Amniotic epithelial cell (primary cell): ENCODE measurements around the gene MCFD2.
A peak's percentile ranks its signal among the peaks of the same experiment; 100 is the strongest.

Experiments
- DNase-seq: peaks from one replicate; pipeline ENCODE4 v3.0.0-alpha.2; 2010; ENCODE audit warnings: low read depth

MCFD2 gene

DNA sequence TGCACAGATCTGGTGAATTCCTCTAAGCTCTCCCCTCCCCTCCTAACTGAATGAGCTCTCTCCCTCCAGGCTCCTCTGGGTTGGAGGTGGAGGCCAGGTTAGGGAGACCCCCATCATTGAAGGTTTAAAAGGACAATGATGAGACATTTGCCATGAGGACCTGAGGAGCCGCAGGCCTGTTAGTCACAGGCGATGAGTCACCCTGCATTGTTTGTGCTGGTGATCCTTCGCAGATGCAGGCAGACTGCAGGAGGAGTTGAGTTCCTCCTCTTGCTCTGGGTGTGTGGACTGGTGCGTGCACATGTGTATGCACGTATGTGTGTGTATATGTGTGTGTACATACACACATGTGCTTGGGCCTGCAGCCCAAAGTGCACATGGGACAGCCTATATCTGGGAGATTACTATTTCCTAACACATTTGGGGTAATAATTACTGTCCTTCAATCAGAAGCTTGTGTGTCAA lies 42.0 kb downstream of the MCFD2 start:
- DNase-seq = peak; percentile 94

DNA sequence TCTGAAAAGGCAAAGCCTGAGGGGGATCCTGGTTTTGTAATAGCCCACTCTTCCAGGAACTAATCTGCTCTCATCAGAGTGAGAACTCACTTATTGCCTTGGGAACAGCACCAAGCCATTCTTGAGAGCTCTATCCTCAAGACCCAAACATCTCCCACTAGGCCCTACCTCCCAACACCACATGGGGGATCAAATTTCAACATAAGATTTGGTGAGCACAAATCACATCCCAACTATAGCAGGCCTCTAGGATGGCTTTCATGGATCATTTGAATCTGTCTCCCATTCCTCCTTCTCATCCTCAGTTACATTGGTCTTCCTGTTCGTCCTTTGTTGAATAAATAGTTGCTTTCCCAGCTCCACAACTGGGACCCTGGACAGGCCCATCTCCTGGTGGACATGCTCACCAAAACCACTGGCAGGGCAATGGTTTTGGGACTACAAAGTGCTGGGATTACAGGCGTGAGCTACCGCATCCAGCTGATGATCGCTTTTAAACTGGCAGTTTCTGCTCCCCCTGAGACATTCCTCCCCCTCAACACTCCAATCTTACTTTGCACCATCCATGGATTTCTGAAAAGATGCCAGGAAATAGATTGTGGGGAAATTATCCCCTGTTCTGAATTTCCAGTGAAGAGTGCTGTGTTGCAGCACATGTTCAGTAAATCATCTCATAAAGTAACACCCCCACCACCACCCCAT lies 42.6 kb downstream of the MCFD2 start:
- DNase-seq = no peak

DNA sequence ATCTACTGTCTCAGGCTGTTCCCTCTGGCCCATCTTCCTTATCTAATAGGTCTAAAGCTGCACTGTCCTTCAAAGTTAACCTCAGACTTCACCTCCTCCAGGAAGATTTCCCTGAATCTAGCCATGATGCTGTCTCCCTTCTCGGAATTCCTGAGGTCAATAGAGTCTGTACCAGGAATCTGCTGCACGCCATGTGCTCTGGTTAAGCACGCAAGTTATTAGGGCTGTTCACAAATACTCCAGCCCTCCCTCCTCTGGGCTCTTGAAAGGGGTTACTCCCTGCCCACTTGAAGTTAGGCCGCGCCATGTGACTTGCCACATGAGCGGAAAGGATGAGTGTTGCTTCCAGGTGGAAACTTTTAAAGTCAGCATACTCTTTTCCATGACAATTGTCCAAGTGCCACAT lies 43.6 kb downstream of the MCFD2 start:
- DNase-seq = peak; percentile 93

DNA sequence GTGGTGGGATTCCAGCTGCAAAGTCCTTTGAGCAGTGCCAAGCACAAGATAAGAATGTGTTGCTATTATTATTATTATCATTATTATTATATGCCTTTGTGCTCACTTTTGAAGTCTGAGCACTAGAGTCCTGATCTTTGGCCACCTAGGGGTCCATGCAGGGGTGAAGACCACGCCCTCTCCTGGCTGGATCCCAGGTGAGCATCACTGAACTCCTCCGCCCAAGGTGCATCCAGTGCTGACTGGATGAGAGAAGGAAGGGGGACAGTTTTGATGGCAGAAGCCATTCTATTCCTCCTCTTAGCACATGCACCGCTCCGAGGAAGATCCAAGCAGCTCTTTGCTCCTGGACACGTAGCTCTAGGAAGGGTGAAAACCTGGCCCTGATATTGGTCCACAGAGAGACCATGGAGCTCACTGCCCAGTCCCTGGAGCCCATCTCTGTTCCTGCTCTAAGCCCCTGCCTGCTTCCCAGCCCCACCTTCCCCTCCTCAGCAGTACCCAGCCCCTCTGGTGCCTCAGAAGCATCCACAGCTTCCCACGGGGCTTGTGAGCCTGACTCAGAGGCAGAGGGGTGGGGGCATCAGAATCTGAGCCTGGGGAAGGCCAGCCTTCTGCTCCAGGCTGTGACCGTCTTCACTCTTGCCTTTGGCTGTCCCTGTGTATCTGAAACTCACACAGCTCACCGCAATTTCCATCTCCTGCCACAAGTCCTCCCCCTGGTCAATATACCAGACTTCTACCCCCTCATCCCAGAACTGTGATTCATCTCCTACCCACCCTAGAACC lies 45.4 kb downstream of the MCFD2 start:
- no peak for DNase-seq

DNA sequence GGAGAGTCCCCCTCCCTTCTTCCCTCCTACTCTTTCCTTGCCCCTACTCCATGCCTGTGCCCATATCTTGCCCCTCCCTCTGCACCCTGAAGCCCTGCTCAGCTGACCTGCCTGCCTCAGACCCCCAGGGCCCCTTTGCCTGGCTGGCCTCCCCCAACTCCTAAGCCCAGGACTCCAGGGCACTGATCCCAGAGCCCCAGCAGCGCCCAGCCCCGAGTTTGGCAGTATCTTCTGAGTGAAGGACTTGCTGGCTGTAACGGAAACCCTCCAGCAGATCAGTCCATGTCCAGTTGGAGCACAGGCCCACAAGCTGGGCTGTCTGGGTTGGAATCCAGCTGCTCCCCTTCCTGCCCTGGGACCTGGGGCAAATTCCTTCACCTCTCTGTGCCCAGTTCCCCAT lies 46.0 kb downstream of the MCFD2 start:
- no peak for DNase-seq

DNA sequence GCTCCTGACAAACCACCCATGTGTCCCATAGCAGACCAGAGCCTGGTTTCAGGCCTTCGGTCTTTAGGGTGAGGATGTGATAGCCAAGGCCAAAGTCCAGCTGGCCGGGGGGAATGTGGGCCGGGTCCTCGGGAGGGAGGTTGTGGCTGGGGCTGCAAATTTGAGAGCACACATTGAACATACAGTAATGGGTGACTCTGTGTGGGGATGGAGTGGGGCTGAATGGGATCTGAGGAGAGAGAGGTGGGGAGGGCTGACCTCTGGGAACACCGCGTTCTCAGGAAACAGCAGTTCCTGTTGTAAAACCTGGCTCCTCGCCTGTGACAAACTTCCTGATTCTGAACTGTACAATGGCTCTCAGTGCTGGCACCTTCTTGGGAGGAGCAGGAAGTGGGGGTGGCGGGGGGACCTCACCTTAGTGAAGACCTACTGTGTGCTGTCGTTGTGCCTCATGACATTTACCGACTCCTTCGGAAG lies 48.8 kb downstream of the MCFD2 start:
- no peak for DNase-seq

DNA sequence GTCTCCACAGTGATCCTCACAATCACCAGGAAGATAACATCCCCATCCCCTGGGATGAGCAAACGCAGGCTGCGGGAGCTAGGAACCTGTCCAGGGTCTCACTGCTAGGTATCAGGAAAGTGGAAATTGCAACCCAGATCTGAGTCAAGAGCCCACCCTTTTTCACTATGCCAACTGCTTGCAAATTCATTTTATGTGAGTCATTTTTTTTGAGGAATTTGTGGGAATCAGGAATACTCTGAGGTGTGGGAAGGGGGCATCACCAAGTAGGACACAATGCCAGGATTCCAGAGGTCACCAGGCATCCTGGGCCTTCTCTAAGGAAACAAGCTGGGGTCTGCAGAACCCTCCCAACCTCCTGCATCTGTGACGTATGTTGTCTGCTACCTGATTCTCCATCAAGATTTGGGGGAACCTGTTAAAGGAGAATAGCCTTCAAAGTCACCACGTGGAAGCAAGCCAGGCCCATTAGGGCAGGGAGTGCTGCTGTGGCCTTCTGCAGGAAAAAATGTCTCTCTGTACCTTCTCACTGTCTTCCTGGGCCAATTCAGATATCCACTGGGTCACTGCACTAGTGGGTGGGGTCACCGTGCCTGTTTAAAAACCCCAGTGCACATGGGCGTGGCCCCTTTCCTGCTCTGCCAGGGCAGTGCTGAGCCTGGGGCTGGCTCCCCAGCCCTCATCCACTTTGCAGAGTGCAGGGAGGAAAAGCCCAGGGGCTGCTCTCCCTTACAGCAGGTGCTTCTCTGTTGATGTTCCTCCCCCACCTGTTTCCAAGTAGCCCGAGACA lies 50.2 kb downstream of the MCFD2 start:
- DNase-seq = no peak

DNA sequence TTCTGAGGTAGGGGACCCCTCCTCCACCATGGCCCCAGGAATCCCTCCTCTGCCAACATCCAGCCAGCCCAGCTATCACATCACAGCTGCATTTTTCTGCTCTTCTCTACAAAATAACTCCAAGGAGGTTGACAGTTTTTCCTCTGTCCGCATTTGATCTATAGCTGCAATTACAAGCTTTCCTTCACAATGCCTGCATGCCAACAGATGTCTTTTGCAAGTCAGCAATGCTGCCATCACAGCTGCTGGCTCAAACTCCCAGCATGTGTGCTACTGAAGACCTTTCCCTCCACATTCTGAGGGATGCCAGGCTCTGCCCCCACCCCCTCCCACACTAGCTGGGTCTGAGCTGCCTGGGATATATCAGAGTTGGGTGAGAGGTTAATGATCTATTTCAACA lies 51.7 kb downstream of the MCFD2 start:
- peak; percentile 58 for DNase-seq

DNA sequence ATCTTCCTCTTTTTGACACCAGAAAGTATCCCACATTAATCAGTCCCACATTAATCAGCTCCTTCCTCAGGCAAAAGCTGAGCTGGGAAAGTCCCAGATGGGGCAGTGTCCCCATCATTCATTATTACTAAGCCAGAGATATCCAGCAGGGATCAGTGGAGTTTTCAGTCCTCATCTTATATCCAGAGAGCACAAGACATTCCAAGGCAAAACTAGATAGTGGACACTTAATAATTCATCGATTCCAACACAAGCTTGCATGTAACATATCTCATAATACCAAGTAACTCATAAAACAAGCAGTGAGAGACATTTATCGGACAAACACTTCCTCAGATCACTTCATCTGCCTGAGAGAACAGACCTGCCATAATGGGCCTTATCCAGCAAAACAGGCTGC lies 53.1 kb downstream of the MCFD2 start:
- peak; percentile 59 for DNase-seq

DNA sequence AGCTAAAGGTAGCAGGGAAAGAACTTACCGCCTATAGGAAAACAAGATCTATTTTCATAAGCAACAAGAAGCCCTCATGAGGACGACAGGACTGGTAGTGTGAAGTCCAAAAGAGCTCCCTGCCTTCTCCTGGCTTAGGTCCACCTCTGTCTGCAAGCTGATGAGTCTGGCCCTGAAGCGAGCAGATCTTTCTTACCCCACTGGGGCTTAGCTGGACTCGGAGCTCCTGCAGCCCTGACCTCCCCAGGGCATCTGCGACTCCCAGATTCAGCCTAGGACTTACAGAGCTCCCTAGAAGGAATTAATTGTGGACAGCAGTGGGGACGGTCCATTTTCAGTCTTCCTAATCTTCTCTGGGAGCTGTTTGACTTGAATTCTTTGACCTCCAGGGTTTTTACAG lies 53.7 kb downstream of the MCFD2 start:
- no peak for DNase-seq

DNA sequence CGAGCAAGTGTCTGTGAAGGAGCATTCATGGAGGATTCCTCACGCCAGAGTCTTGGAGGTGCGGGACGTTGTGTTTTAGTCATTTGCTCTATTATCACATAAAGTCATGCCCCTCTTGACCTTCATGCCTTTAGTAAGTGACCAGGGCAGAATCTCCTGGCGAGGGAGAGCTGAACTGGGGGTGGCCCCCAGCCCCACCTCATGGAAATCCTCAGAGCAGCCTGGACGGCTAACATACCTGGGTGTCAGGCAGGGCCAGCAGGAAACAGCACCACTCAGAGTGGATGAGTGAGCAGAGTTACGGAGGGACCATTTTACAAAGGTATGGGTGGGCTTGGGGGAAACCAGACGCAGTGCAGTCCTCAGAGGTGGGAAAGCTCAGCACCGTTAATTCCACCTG lies 56.1 kb downstream of the MCFD2 start:
- no peak for DNase-seq

DNA sequence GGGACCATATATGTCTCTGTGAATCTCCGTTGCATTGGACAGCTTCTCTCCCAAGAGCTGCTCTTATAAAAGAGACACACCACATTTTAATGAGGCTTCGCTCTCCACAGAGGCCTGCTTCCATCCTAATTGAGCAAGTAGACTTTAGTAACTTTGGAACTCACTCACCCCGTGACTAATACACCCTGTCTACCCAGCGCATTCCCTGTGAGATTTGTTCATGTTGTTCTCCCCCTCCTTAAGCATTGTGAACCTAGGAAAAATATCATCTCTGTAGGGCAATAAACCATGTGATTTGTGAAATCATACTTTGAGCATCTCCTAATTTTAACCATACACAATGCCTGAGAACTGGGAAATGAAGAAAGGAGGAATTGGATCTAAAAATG lies 56.9 kb downstream of the MCFD2 start:
- peak; percentile 99 for DNase-seq

DNA sequence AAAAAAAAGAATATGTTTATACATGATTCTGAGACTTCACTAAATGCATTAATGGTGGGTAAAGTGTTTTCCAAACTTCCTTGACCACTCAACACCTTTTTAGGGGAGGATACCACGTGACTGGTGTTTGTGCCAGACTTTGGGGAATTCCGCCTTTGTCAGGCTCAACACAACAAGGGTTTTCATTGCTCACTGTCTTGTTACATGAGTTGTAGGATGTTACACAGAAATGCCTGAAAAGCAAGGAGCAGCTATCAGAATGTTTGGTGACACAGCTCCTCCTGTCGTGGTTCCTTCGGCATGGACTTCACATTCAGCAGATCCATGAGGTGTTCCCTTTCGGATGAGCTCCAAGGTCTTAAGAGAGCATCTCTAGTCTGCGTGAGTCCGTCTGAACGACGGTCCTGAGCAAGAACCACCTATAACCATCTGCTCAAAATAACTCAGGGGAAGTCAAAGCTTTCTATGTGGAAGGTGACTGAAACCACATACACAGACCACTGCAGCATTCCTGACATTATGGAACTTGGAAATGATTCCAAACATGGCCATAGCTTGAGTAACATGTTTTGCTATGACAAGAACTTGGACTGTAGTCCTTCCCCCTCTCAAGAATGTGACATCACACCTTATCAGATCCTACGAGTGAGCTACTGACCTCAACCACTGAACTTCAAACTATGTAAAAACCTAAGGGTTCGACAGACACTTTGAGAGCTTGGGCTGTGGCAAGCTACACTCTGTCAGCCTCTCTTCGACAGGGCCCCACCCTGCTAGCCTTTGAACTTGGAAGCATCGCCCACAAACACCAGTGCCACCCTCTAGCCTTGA lies 57.5 kb downstream of the MCFD2 start:
- DNase-seq = peak; percentile 92

DNA sequence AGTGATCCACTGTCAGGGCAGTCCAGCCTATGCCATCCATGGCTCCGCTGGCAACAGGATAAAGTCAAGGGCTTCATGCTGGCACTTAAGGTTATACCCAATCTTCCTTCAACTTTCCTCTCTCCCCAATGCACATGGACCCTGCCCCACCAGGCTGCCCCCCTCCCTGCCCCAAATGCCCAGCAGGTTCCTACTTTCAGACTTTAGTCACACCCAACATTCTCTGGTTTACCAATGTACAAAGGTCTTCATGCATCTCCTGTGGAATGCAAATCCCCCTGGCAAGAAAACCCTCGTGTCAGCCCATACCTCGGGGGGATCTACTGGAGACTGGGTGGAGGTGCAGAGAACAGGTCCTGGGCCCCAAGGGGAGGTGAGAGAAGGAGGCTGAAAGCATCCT lies 59.3 kb downstream of the MCFD2 start:
- no peak for DNase-seq

DNA sequence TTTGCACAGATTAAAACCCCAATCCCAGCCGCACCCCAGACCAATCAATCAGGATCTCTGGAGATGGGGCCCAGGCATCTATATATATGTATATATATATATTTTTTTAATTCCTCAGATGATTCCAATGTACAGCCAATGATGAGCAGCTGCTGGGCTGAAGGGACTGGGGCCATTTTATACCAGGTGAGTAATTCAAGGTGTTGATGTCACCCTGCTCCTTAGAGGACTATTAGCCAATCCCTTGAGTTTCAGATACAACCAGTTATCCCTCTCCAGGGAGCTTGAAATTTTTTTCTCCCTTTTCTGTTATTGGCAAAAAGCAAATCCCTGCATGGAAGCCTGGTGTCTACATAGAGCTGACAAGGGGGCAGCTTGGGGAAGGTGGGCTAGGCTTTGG lies 59.8 kb downstream of the MCFD2 start:
- DNase-seq = no peak

DNA sequence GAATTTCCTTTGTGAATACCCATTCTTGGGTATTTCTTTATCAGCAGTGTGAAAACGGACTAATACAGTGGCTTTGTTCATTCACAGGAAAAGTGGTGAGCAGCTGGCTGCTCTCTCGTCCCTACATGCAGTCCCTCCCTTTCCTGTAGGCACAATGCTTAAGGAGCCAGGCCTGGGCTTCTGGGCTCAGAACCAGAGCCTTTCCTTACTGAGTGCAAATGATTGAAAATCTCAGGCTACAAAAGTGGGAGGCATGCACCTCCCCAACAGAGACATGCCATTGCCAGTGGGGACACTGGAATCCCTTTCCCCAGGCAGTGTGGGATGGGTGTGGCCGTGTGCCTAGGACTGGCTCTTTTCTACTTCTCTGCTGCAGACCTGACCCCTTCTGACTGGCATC lies 61.3 kb downstream of the MCFD2 start:
- no peak for DNase-seq

DNA sequence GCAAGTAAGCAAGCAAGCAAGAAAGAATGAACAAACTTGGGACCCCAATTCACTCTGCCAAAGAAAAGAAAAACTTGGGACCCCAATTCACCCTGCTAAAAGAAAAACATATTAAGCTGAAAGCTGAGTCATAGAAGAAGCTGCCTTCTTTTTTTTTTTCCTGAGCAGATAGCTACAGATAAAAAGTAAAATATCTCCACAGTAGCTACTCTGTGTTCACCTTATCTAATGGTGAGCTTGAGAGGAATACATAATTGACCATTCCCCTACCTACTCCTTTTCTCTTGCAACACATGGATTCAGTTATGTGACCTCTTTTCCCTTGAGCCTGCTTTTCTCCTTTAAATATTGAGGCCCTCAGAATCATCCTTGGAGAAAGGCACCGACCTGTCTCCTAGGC lies 63.0 kb downstream of the MCFD2 start:
- peak; percentile 69 for DNase-seq

DNA sequence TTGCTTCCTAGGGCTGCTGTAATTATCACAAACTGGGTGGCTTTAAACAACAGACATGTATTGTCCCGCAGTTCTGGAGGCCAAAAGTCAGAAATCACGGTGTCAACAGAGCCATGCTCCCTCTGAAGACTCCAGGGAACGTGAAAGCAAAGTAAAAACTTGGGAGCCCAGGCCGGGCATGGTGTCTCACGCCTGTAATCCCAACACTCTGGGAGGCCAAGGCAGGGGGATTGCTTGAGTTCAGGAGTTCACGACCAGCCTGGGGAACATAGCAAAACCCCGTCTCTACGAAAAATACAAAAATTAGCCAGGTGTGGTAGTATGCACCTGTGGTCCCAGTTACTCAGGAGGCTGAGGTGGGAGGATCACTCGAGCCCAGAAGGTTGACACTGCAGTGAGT lies 63.5 kb downstream of the MCFD2 start:
- DNase-seq = no peak
